Panc1 (cell line): Measurements from ENCODE around the gene C11orf24. TPM values are rescaled to one million over a fixed set of nuclear protein-coding genes. Genes with fewer than 3 reads are reported as not detected.

ENCODE experiments used
- ATAC-seq: fragments of 200-7000 bp; cut with Tn5 transposase; 2 replicates; pipeline ENCODE4 v1.9.1; 2020; ENCODE audit warnings: mild to moderate bottlenecking, moderate library complexity
- BruUV-seq: library from RNA; stranded (reverse); fragments of 400-500 nt; replicated peaks from 2 replicates; lab custom pipeline; 2021; lab: Mats Ljungman, UMichigan
- CTCF ChIA-PET: fragments of 300-600 bp; sonication (Branson Sonifier 250); formaldehyde crosslinking; loops from one replicate; lab custom pipeline; 2022; ENCODE audit warnings: antibody characterized with exemption; lab: Charles Lee
- POLR2A ChIA-PET: fragments of 300-600 bp; sonication (Branson Sonifier 250); formaldehyde crosslinking; loops from one replicate; lab custom pipeline; 2022; ENCODE audit warnings: antibody characterized with exemption; lab: Charles Lee
- DNase-seq: peaks from one replicate; pipeline ENCODE4 v3.0.0-alpha.2; 2010; ENCODE audit warnings: low read depth, low spot score
- H3K27ac ChIP-seq: 2 replicates; pipeline ENCODE4 v1.5.1; 2011; ENCODE audit warnings: mild to moderate bottlenecking, low read length, inconsistent platforms
- H3K27me3 ChIP-seq: fragments of 200-500 bp; sonication (Bioruptor generic); 2 replicates; pipeline ENCODE4 v1.6.0; 2014; ENCODE audit warnings: low read length, inconsistent platforms; ENCODE audit not compliant: control insufficient read depth, insufficient read depth
- H3K36me3 ChIP-seq: fragments of 200-500 bp; sonication (Bioruptor generic); 2 replicates; pipeline ENCODE4 v1.5.1; 2014; ENCODE audit warnings: inconsistent platforms, mild to moderate bottlenecking, low read length, moderate library complexity; ENCODE audit not compliant: control insufficient read depth, insufficient read depth
- H3K4me1 ChIP-seq: 2 replicates; pipeline ENCODE4 v1.5.1; 2011; ENCODE audit warnings: inconsistent platforms, mild to moderate bottlenecking, low read length, moderate library complexity; ENCODE audit not compliant: control insufficient read depth, insufficient read depth
- H3K4me3 ChIP-seq, 2 experiments: 2 replicates each; pipeline ENCODE4 v1.5.1; 2011 to 2012; ENCODE audit warnings: low read depth in 2 of 2, low read length in 2 of 2, mild to moderate bottlenecking in 2 of 2, inconsistent platforms in 1 of 2, moderate library complexity in 1 of 2
- H3K9me3 ChIP-seq: fragments of 200-500 bp; sonication (Bioruptor generic); 2 replicates; pipeline ENCODE4 v1.5.1; 2014; ENCODE audit warnings: low read depth, mild to moderate bottlenecking, inconsistent platforms, low read length, moderate library complexity; ENCODE audit not compliant: control insufficient read depth, insufficient read depth
- POLR2AphosphoS5 ChIP-seq: IDR thresholded peaks from 2 replicates; pipeline ENCODE4 v1.6.1; 2012; ENCODE audit warnings: mild to moderate bottlenecking, low read depth, low read length, moderate library complexity
- SIN3A ChIP-seq: IDR thresholded peaks from 2 replicates; pipeline ENCODE4 v1.6.1; 2012; ENCODE audit warnings: low read depth, mild to moderate bottlenecking, low read length, moderate library complexity, borderline replicate concordance; ENCODE audit not compliant: insufficient read depth
- TCF7L2 ChIP-seq: IDR thresholded peaks from 2 replicates; pipeline ENCODE4 v1.6.1; 2011; ENCODE audit warnings: mild to moderate bottlenecking, low read depth, low read length, inconsistent platforms
- in situ Hi-C: cut with HindIII; loops from 2 replicates; pipeline ENCODE4 v1.10.0; 2016; ENCODE audit warnings: low sequenced_read_pairs, low pct_unique_long_range_greater_than_20kb
- intact Hi-C: fragments of 100-400 bp; cut with micrococcal nuclease; formaldehyde crosslinking; loops from one replicate; pipeline ENCODE4 v1.10.0; 2022; ENCODE audit not compliant: unreplicated experiment
- total RNA-seq: library from RNA; stranded (reverse); gene quantifications from one replicate; pipeline ENCODE4 v1.2.1, GENCODE V29; 2021; ENCODE audit not compliant: unreplicated experiment
- TF ChIP-seq, protein P1 (sequence below): fragments of 450-650 bp; IDR thresholded peaks from 2 replicates; pipeline ENCODE4 v1.5.1; 2017; ENCODE audit warnings: mild to moderate bottlenecking
- TF ChIP-seq, protein P2 (sequence below), 2 experiments: IDR thresholded peaks; 2 replicates each; pipeline ENCODE4 v1.6.1; 2011 to 2012; ENCODE audit warnings: low read depth in 2 of 2, control low read depth in 1 of 2, low read length in 1 of 2, mild to moderate bottlenecking in 1 of 2, moderate library complexity in 1 of 2; ENCODE audit not compliant: insufficient read depth in 1 of 2

C11orf24 gene
- total RNA-seq, 1 experiment from 2014 or later: 53.1 TPM

DNA sequence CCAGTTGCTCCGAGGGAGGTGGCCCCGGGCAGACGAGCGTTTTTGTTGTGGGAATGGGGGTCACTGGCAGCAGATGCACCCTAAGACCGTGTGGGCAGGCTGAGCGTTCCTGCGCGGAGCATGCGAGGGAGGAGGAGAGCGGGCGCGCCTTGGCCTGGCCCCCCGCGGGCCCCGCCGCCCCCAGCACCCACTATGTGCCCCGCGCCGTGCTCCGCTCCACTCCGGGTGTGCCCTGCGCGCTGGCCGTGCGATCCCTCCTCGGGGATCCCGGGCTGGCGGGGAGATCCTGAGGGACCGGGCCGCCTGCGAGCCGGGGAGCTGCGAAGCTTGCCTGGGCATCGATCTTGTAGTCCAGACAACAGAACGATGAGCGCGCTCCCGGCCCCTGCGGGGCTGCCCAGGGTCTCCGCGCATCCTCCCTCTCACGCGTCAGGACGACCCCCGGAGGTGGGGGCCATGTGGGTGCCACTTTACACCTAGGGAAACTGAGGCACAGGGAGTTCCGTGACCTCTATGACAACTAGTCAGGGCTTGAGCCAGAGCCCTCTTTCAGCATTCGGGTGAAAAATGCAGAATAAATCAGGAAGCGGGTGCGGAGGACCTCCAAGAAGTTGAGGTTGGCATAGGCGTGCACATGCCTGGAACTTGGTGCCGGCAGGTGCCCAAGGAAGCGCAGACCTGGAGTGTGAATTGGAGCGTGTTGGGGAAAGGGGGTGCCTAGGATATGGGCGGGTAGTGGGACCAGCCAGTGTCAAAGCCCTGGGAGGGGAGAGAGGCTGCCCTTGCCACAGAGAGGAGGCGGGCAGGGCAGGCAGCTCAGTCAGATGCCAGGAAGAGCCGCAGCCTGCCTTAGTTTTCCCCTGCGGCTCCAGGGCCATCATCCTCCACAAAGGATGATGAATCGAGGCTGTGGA is 57.3 kb downstream of the C11orf24 start:
- intact Hi-C loops (loop anchor here (10.0 kb wide), 1 partner anchor 80 kb away; no protein-coding TSS in a partner anchor), in situ Hi-C loops (loop anchor here (5.0 kb wide), 1 partner anchor 42 kb away; no protein-coding TSS in a partner anchor)
- POLR2A ChIA-PET: no interaction called here
- Histone ChIP-seq H3K4me1 (peaks cover 36% of the 10 kb centered on the region), H3K27ac (peak overlapping the region; percentile 94), H3K27me3 (no peaks in the 10 kb centered on the region), H3K9me3 (no peaks in the 10 kb centered on the region), H3K36me3 (no peaks in the 10 kb centered on the region), H3K4me3 (peak overlapping the region; percentile 73 to 84)
- TF ChIP-seq SIN3A (no peak), POLR2AphosphoS5 (no peak), TCF7L2 (no peak)
- TF ChIP-seq, protein P1, sequence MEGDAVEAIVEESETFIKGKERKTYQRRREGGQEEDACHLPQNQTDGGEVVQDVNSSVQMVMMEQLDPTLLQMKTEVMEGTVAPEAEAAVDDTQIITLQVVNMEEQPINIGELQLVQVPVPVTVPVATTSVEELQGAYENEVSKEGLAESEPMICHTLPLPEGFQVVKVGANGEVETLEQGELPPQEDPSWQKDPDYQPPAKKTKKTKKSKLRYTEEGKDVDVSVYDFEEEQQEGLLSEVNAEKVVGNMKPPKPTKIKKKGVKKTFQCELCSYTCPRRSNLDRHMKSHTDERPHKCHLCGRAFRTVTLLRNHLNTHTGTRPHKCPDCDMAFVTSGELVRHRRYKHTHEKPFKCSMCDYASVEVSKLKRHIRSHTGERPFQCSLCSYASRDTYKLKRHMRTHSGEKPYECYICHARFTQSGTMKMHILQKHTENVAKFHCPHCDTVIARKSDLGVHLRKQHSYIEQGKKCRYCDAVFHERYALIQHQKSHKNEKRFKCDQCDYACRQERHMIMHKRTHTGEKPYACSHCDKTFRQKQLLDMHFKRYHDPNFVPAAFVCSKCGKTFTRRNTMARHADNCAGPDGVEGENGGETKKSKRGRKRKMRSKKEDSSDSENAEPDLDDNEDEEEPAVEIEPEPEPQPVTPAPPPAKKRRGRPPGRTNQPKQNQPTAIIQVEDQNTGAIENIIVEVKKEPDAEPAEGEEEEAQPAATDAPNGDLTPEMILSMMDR: no peak
- TF ChIP-seq, protein P2, sequence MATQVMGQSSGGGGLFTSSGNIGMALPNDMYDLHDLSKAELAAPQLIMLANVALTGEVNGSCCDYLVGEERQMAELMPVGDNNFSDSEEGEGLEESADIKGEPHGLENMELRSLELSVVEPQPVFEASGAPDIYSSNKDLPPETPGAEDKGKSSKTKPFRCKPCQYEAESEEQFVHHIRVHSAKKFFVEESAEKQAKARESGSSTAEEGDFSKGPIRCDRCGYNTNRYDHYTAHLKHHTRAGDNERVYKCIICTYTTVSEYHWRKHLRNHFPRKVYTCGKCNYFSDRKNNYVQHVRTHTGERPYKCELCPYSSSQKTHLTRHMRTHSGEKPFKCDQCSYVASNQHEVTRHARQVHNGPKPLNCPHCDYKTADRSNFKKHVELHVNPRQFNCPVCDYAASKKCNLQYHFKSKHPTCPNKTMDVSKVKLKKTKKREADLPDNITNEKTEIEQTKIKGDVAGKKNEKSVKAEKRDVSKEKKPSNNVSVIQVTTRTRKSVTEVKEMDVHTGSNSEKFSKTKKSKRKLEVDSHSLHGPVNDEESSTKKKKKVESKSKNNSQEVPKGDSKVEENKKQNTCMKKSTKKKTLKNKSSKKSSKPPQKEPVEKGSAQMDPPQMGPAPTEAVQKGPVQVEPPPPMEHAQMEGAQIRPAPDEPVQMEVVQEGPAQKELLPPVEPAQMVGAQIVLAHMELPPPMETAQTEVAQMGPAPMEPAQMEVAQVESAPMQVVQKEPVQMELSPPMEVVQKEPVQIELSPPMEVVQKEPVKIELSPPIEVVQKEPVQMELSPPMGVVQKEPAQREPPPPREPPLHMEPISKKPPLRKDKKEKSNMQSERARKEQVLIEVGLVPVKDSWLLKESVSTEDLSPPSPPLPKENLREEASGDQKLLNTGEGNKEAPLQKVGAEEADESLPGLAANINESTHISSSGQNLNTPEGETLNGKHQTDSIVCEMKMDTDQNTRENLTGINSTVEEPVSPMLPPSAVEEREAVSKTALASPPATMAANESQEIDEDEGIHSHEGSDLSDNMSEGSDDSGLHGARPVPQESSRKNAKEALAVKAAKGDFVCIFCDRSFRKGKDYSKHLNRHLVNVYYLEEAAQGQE (IDR thresholded peaks at IDR 0.05; ENCODE audit: insufficient read depth in 1 of 2, low read depth in 2 of 2, low read length in 1 of 2): no peak
- CTCF ChIA-PET: no interaction called here
- DNase-seq (no peak), ATAC-seq (peak; percentile 9)
- TSS peak; percentile 80 for BruUV-seq

DNA sequence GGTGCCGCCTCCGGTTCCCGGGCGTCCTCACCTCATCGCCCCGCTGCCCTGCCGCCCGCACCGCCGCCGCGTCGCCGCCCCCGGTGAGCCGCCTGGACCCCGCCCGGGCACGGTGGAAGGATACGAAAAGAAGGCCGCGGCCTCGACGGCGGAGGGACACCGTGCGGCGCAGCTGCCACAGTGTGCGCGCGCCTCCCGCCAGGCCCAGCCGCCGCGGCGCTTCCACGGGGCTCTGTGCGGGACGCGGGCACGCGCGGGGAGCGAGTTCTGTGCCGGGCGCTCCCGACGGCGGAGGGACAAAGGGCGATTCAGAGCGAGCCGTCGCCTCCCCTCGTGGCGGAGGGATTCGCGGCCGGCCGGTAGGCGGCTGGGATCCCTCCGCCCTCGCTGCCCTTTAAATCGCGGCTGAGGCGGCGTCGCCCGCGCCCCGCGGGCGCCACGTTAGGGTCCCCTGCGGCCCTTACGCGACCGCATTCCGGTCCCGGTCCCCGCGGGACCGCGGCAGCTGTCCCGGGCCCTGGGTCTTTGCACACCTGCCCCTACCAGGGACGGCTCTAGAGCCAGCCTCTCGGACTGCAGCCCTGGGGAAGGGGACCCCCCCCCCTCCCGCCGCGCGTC is 58.1 kb downstream of the C11orf24 start:
- in situ Hi-C loops (loop anchor here (5.0 kb wide), 1 partner anchor 41 kb away; no protein-coding TSS in a partner anchor), intact Hi-C loops (loop anchor here (10.0 kb wide), 1 partner anchor 81 kb away; no protein-coding TSS in a partner anchor)
- H3K36me3 ChIP-seq: no peaks in the 10 kb centered on the region
- BruUV-seq: no TSS peak
- no peak for DNase-seq
- TF ChIP-seq, protein P1: no peak
- TF ChIP-seq SIN3A: peak; percentile 98
- TF ChIP-seq TCF7L2: peak; percentile 78; the same call in 1 of the 2 replicates
- peak; percentile 93 for TF ChIP-seq POLR2AphosphoS5
- TF ChIP-seq, protein P2 (IDR thresholded peaks at IDR 0.05; ENCODE audit: insufficient read depth in 1 of 2, low read depth in 2 of 2, low read length in 1 of 2): 0 out of 4 replicates have a peak, but pooled peaks of 1 of the 2 experiments have one; percentile 56
- H3K27ac ChIP-seq: peak overlapping the region; percentile 94
- H3K27me3 ChIP-seq: no peaks in the 10 kb centered on the region
- H3K4me1 ChIP-seq: peaks cover 43% of the 10 kb centered on the region
- CTCF ChIA-PET: no interaction called here
- POLR2A ChIA-PET: no interaction called here
- peak; percentile 67 for ATAC-seq
- H3K4me3 ChIP-seq: peak overlapping the region; percentile 73 to 84
- no peaks in the 10 kb centered on the region for H3K9me3 ChIP-seq
